Gastroesophageal sphincter (tissue), 4 donors: ENCODE measurements around the gene ANXA4. TPM values are rescaled to one million over a fixed set of nuclear protein-coding genes. Genes with fewer than 3 reads are reported as not detected.

Experiments used
- ATAC-seq: fragments of 150-250 bp; one replicate; pipeline ENCODE4 v1.9.1; 2016; ENCODE audit warnings: mild to moderate bottlenecking, moderate library complexity
- H3K27ac ChIP-seq, 4 donors: fragments of 200-600 bp; sonication (generic) in 3 of 4; 1 replicate in 3 of 4; 2 replicates in 1 of 4; pipeline ENCODE4 v1.5.1; 2016 to 2019
- H3K27me3 ChIP-seq: fragments of 200-600 bp; sonication (generic); one replicate; pipeline ENCODE4 v1.5.1; 2019
- H3K36me3 ChIP-seq, 2 donors: fragments of 200-600 bp; sonication (generic); one replicate each; pipeline ENCODE4 v1.5.1; 2019; ENCODE audit warnings: control low read depth in 1 of 2
- H3K4me1 ChIP-seq, 3 donors: fragments of 200-600 bp; sonication (generic); 1 replicate in 2 of 3; 2 replicates in 1 of 3; pipeline ENCODE4 v1.5.1; 2016 to 2019; ENCODE audit warnings: control low read depth in 2 of 3
- H3K4me3 ChIP-seq, 2 donors: fragments of 200-600 bp; sonication (generic); one replicate each; pipeline ENCODE4 v1.5.1; 2019; ENCODE audit warnings: mild to moderate bottlenecking in 1 of 2, moderate library complexity in 1 of 2
- H3K9me3 ChIP-seq, 3 donors: fragments of 200-600 bp; sonication (generic); one replicate each; pipeline ENCODE4 v1.5.1; 2017 to 2019; ENCODE audit warnings: control low read depth in 2 of 3
- CTCF ChIP-seq, 4 experiments: fragments of 200-600 bp in 2 of 4; fragments of 450-650 bp in 2 of 4; sonication (generic) in 1 of 4; IDR thresholded peaks; one replicate each; pipeline ENCODE4 v1.5.1; 2017 to 2019; ENCODE audit warnings: antibody characterized with exemption in 4 of 4, mild to moderate bottlenecking in 2 of 4, moderate library complexity in 2 of 4
- EP300 ChIP-seq: sonication (generic); formaldehyde crosslinking; IDR thresholded peaks from one replicate; pipeline ENCODE4 v1.6.1; 2017; ENCODE audit warnings: antibody characterized with exemption, mild to moderate bottlenecking
- POLR2A ChIP-seq, 2 donors: fragments of 450-650 bp; IDR thresholded peaks; one replicate each; pipeline ENCODE4 v1.6.1; 2017; ENCODE audit warnings: antibody characterized with exemption in 2 of 2, mild to moderate bottlenecking in 2 of 2, moderate library complexity in 1 of 2
- POLR2AphosphoS5 ChIP-seq: sonication (generic); formaldehyde crosslinking; IDR thresholded peaks from one replicate; pipeline ENCODE4 v1.6.1; 2017; ENCODE audit warnings: antibody characterized with exemption
- WGBS, 2 donors: methylation state at CpG; one replicate each; pipeline ENCODE4 v1.1.5; 2018; ENCODE audit warnings: low coverage in 1 of 2; 5-methylcytosine and 5-hydroxymethylcytosine counted together
- total RNA-seq, 4 donors: library from RNA; depleted of rRNA; stranded (reverse); fragments of >200 nt; gene quantifications; one replicate each; pipeline ENCODE4 v1.1.0, GENCODE V29; 2016

The ANXA4 gene
- total RNA-seq, 4 donors from 2014 or later, result 49.0 to 66.8 (median 58.1) TPM

- TF ChIP-seq POLR2AphosphoS5 (no peak), EP300 (no peak), CTCF (IDR thresholded peaks at IDR 0.05) (no peak), POLR2A (IDR thresholded peaks at IDR 0.05) (no peak)
- Histone ChIP-seq H3K4me1 (no peaks in the 10 kb centered on the region), H3K9me3 (no peaks in the 10 kb centered on the region), H3K27ac (no peak overlapping the region), H3K36me3 (peaks cover 0 to 92% of the 10 kb centered on the region in 2 donors), H3K27me3 (no peaks in the 10 kb centered on the region), H3K4me3 (no peak overlapping the region)
- ATAC-seq, result no peak
- 92% methylated on average over 6 of the region's 6 CpGs; no CpG with 5 or more reads in 1 of the 2 donors for WGBS, 2 donors
Measured at GRCh38 chr2:69810550-69810949, 68.6 kb downstream of the ANXA4 start.

GRCh38 chr2:69811018-69811417 is 69.1 kb downstream of the ANXA4 start:
- H3K9me3 ChIP-seq, result no peaks in the 10 kb centered on the region
- no peak for TF ChIP-seq POLR2A (IDR thresholded peaks at IDR 0.05)
- no peak for TF ChIP-seq CTCF (IDR thresholded peaks at IDR 0.05)
- no peak for TF ChIP-seq EP300
- TF ChIP-seq POLR2AphosphoS5, result no peak
- no peaks in the 10 kb centered on the region for H3K27me3 ChIP-seq
- no peak overlapping the region for H3K4me3 ChIP-seq
- no peak for ATAC-seq
- no peaks in the 10 kb centered on the region for H3K4me1 ChIP-seq
- WGBS, 2 donors, result 86 to 89% methylated on average over 3 to 5 of the region's 5 CpGs
- H3K36me3 ChIP-seq, result peaks cover 0 to 87% of the 10 kb centered on the region in 2 donors
- H3K27ac ChIP-seq, result no peak overlapping the region

GRCh38 chr2:69811591-69811990 is 69.7 kb downstream of the ANXA4 start:
- no peak for TF ChIP-seq EP300
- no peak for TF ChIP-seq POLR2AphosphoS5
- TF ChIP-seq POLR2A (IDR thresholded peaks at IDR 0.05), result no peak
- Histone ChIP-seq H3K36me3 (peaks cover 0 to 81% of the 10 kb centered on the region in 2 donors), H3K27me3 (no peaks in the 10 kb centered on the region), H3K27ac (no peak overlapping the region), H3K4me1 (no peaks in the 10 kb centered on the region), H3K9me3 (no peaks in the 10 kb centered on the region), H3K4me3 (no peak overlapping the region)
- no peak for ATAC-seq
- WGBS, 2 donors, result 71 to 74% methylated on average over 3 of the region's 3 CpGs

GRCh38 chr2:69815717-69816116 is 73.8 kb downstream of the ANXA4 start:
- no peaks in the 10 kb centered on the region for H3K9me3 ChIP-seq
- WGBS, 2 donors, result 69% methylated on average over 1 of the region's 1 CpG; no CpG with 5 or more reads in 1 of the 2 donors
- no peak for TF ChIP-seq CTCF (IDR thresholded peaks at IDR 0.05)
- no peak for TF ChIP-seq POLR2A (IDR thresholded peaks at IDR 0.05)
- no peak for TF ChIP-seq EP300
- no peak for TF ChIP-seq POLR2AphosphoS5
- H3K27ac ChIP-seq, result no peak overlapping the region
- peaks cover 0 to 69% of the 10 kb centered on the region in 2 donors for H3K36me3 ChIP-seq
- no peaks in the 10 kb centered on the region for H3K27me3 ChIP-seq
- no peak overlapping the region for H3K4me3 ChIP-seq
- ATAC-seq, result no peak
- H3K4me1 ChIP-seq, result peaks cover 0 to 10% (median 0%) of the 10 kb centered on the region in 3 donors

- Histone ChIP-seq H3K27me3 (no peaks in the 10 kb centered on the region), H3K4me3 (no peak overlapping the region), H3K36me3 (peaks cover 0 to 69% of the 10 kb centered on the region in 2 donors), H3K4me1 (peaks cover 0 to 10% (median 0%) of the 10 kb centered on the region in 3 donors), H3K27ac (no peak overlapping the region), H3K9me3 (no peaks in the 10 kb centered on the region)
- no peak for TF ChIP-seq POLR2AphosphoS5
- TF ChIP-seq POLR2A (IDR thresholded peaks at IDR 0.05), result no peak
- no peak for TF ChIP-seq EP300
- peak; percentile 92 to 98 (median 97) for TF ChIP-seq CTCF (IDR thresholded peaks at IDR 0.05)
- WGBS, 2 donors, result 13 to 14% methylated on average over 3 of the region's 3 CpGs
- peak; percentile 77 for ATAC-seq
Measured at GRCh38 chr2:69816923-69817542, 75.1 kb downstream of the ANXA4 start.
